Spleen (tissue), 13 donors: Measurements from ENCODE around the gene PDE6D. TPM values are rescaled to one million over a fixed set of nuclear protein-coding genes. Genes with fewer than 3 reads are reported as not detected.

ENCODE experiments used
- DNase-seq: peaks from one replicate; pipeline ENCODE4 v3.0.0-alpha.2; 2020
- H3K27ac ChIP-seq, 8 donors: fragments of 200-600 bp; sonication (generic) in 7 of 8; 1 replicate in 4 of 8; 2 replicates in 4 of 8; pipeline versions ENCODE4 v1.5.0 to v1.8.0; 2016 to 2021; ENCODE audit warnings: inconsistent platforms in 4 of 8, mild to moderate bottlenecking in 4 of 8, moderate library complexity in 1 of 8
- H3K27me3 ChIP-seq, 7 donors: fragments of 200-600 bp; sonication (generic) in 6 of 7; replicated peaks in 1 of 7; 1 replicate in 4 of 7; 2 replicates in 3 of 7; pipeline versions ENCODE4 v1.5.0 to v1.8.0; 2016 to 2021; ENCODE audit warnings: inconsistent platforms in 3 of 7, mild to moderate bottlenecking in 1 of 7
- H3K36me3 ChIP-seq, 6 donors: fragments of 200-600 bp; sonication (generic) in 5 of 6; 1 replicate in 4 of 6; 2 replicates in 2 of 6; pipeline versions ENCODE4 v1.5.0 to v1.8.0; 2016 to 2021; ENCODE audit warnings: inconsistent platforms in 2 of 6
- H3K4me1 ChIP-seq, 6 donors: fragments of 200-600 bp; sonication (generic) in 5 of 6; 1 replicate in 3 of 6; 2 replicates in 3 of 6; pipeline versions ENCODE4 v1.5.0 to v1.8.0; 2016 to 2021; ENCODE audit warnings: inconsistent platforms in 3 of 6
- H3K4me3 ChIP-seq, 8 donors: fragments of 200-600 bp; sonication (generic) in 7 of 8; 1 replicate in 4 of 8; 2 replicates in 4 of 8; pipeline versions ENCODE4 v1.5.0 to v1.8.0; 2016 to 2021; ENCODE audit warnings: inconsistent platforms in 4 of 8, mild to moderate bottlenecking in 4 of 8, moderate library complexity in 2 of 8
- H3K9me3 ChIP-seq, 8 donors: fragments of 200-600 bp; sonication (generic) in 7 of 8; 1 replicate in 4 of 8; 2 replicates in 4 of 8; pipeline versions ENCODE4 v1.5.0 to v1.8.0; 2016 to 2021; ENCODE audit warnings: inconsistent platforms in 4 of 8
- POLR2A ChIP-seq, 3 donors: fragments of 450-650 bp; IDR thresholded peaks; one replicate each; pipeline ENCODE4 v1.5.1; 2017; ENCODE audit warnings: antibody characterized with exemption in 3 of 3, mild to moderate bottlenecking in 1 of 3
- POLR2AphosphoS5 ChIP-seq, 3 donors: sonication (generic); formaldehyde crosslinking; IDR thresholded peaks; one replicate each; pipeline ENCODE4 v1.5.1; 2017; ENCODE audit warnings: antibody characterized with exemption in 3 of 3
- WGBS, 5 donors: extraction: QIAGEN DNeasy Blood & Tissue Kit in 3 of 5; methylation state at CpG; one replicate each; pipeline versions ENCODE4 v1.1.5 to v1.1.7; 2013 to 2018; 5-methylcytosine and 5-hydroxymethylcytosine counted together
- intact Hi-C: fragments of 100-400 bp; cut with DNase I; formaldehyde crosslinking; loops from one replicate; pipeline ENCODE4 v1.15.0; 2023; ENCODE audit warnings: low total_unique reads
- long read RNA-seq, 2 donors: transcript quantifications; one replicate each; lab custom pipeline, GENCODE V29; 2026
- polyA plus RNA-seq, 3 donors: library from polyadenylated mRNA; stranded (reverse); fragments of 200-250 nt; gene quantifications; one replicate each; pipeline ENCODE4 v1.2.1, GENCODE V29; 2013
- total RNA-seq, 7 donors: library from RNA; depleted of rRNA in 3 of 7; stranded (reverse); fragments of >200 nt in 3 of 7; fragmentation: NEBNext Ultra II Directional in 4 of 7; extraction: Animal tissue kit (Norgen Biotek cat#: 25700) in 4 of 7; gene quantifications; one replicate each; pipeline versions ENCODE4 v1.1.0 to v1.2.1, GENCODE V29; 2016 to 2021
- TF ChIP-seq, protein P1 (sequence below), 11 experiments: fragments of 200-600 bp in 7 of 11; fragments of 450-650 bp in 4 of 11; sonication (generic) in 4 of 11; IDR thresholded peaks in 8 of 11; conservative IDR thresholded peaks in 3 of 11; 1 replicate in 7 of 11; 2 replicates in 4 of 11; pipeline versions ENCODE4 v1.4.0 to v1.8.0; 2016 to 2021; ENCODE audit warnings: antibody characterized with exemption in 11 of 11, inconsistent platforms in 4 of 11, mild to moderate bottlenecking in 1 of 11
- donor health status: healthy with polysubstance abuse.
- donor health status: DM: no; HTN: no; CAD: no; lungs with moderate emphysema.
- donor health status: DM: no; HTN: no; CAD: no.
- donor health status: Bipolar disorder and iron deficiency.
- donor health status: healthy.
- donor health status: DM: no; HTN: no; CAD: no.
- donor health status: DM: yes; HTN: yes; CAD: no.

Gene PDE6D
- total RNA-seq: 10 to 100 TPM; 22.2 to 45.0 (median 28.3) TPM
- polyA plus RNA-seq: 10 to 100 TPM; 20.5 to 35.1 (median 33.8) TPM
- long read RNA-seq, donor 1, transcript PDE6D-201 (5 exons, 1,175 nt): major isoform, 8 of 9 reads
- long read RNA-seq, donor 1, partial matches to known transcripts: 0 of 9 reads
- long read RNA-seq, donor 1, other reads (novel, unspliced or antisense): 0 of 9 reads
- long read RNA-seq, donor 2, transcript PDE6D-201 (5 exons, 1,175 nt): major isoform, 7 of 8 reads
- long read RNA-seq, donor 2, partial matches to known transcripts: 0 of 8 reads
- long read RNA-seq, donor 2, other reads (novel, unspliced or antisense): 0 of 8 reads

DNA sequence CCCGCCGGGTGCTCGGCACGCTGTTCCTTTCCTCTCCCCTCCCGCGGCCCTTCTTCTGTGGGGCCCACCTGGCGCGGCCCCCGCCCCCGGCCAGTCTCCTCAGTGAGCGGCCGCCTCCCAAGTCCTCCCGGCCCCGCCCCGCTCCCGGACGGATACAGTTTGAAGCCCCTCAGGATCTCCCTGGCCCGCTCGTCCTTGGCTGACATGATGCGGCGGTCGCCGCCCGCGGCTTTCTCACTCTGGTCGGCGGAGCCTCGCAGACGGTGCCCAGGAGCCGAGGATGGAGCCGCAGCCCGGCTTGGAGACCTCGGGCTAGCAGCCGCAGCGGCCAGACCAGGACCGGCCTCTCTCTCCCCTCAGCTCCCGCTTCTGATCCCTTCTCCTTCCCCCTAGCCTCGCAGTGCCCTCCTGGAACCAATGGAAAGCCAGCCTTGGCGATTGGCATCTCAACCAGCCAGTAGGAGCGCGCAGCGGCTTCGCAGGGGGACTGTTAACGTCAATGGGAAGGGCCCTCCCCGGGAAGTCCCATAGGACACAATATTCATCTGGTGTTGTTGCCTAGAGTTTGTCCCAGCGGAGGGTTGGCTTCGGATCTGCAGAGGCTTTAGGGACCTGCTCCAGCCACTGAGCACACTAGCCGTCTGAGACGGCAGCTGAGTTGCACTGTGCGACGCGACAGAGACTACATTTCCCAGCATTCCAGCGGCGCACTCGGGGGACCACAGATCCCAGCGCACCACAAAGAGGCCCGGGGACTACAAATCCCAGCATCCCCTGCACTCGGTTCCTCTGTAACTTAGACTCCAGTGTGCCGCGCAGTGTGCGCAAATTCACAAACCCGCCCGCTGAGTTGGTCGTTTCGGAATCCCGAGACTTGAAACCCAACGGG is at the start of gene PDE6D:
Gene PDE6D, minus strand, starts transcription at position 374 of the 889 bp plus-strand sequence. Its CDS starts 168 bp downstream, at position 206.
- intact Hi-C loops: no loop called here
- H3K4me1 ChIP-seq: peaks cover 40 to 73% (median 58%) of the 10 kb centered on the region in 6 donors
- H3K27ac ChIP-seq: peak within 1 kb of the TSS; percentile 71 to 92 (median 88)
- H3K27me3 ChIP-seq: no peaks in the 10 kb centered on the region
- 0 to 1% (median 1%) methylated on average over 34 to 67 of the region's 67 CpGs for WGBS, 5 donors
- peak; percentile 94 to 98 (median 98) for TF ChIP-seq POLR2AphosphoS5 (IDR thresholded peaks at IDR 0.05)
- TF ChIP-seq POLR2A (IDR thresholded peaks at IDR 0.05): peak; percentile 46 to 90 (median 73)
- TF ChIP-seq, protein P1, sequence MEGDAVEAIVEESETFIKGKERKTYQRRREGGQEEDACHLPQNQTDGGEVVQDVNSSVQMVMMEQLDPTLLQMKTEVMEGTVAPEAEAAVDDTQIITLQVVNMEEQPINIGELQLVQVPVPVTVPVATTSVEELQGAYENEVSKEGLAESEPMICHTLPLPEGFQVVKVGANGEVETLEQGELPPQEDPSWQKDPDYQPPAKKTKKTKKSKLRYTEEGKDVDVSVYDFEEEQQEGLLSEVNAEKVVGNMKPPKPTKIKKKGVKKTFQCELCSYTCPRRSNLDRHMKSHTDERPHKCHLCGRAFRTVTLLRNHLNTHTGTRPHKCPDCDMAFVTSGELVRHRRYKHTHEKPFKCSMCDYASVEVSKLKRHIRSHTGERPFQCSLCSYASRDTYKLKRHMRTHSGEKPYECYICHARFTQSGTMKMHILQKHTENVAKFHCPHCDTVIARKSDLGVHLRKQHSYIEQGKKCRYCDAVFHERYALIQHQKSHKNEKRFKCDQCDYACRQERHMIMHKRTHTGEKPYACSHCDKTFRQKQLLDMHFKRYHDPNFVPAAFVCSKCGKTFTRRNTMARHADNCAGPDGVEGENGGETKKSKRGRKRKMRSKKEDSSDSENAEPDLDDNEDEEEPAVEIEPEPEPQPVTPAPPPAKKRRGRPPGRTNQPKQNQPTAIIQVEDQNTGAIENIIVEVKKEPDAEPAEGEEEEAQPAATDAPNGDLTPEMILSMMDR (IDR thresholded peaks at IDR 0.05 in 8 of 11, conservative IDR thresholded peaks at IDR 0.05 in 3 of 11): peak in 1 of 11 experiments; percentile 14
- H3K9me3 ChIP-seq: no peaks in the 10 kb centered on the region
- H3K4me3 ChIP-seq: peak within 1 kb of the TSS; percentile 64 to 98 (median 90)
- peaks cover 0 to 5% (median 0%) of the 10 kb centered on the region in 6 donors for H3K36me3 ChIP-seq
- peak; percentile 96 for DNase-seq

DNA sequence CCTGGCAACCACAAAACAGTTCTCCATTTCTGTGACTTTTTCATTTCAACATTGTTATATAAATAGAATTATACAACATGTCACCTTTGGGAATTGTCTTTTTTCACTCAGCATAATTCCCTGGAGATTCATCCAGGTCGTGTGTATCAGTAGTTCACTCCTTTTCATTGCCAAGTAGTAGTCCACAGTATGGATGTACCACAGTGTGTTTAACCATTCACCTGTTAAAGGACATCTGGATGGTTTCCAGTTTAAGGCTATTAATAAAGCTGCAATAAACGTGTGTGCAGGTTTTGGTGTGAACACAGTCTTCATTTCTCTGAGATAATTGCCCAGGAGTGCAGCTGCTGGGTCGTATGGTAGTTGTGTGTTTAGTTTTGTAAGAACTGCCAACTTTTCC is 40.8 kb upstream of the PDE6D start:
- H3K4me1 ChIP-seq: no peaks in the 10 kb centered on the region
- no peak for TF ChIP-seq POLR2AphosphoS5 (IDR thresholded peaks at IDR 0.05)
- no peak for TF ChIP-seq POLR2A (IDR thresholded peaks at IDR 0.05)
- TF ChIP-seq, protein P1 (IDR thresholded peaks at IDR 0.05 in 8 of 11, conservative IDR thresholded peaks at IDR 0.05 in 3 of 11): no peak
- peaks cover 0 to 6% (median 0%) of the 10 kb centered on the region in 8 donors for H3K9me3 ChIP-seq
- H3K36me3 ChIP-seq: no peaks in the 10 kb centered on the region
- no peaks in the 10 kb centered on the region for H3K27me3 ChIP-seq
- intact Hi-C loops: no loop called here
- H3K4me3 ChIP-seq: no peak overlapping the region
- H3K27ac ChIP-seq: no peak overlapping the region
- 57 to 63% (median 57%) methylated on average over 3 of the region's 3 CpGs for WGBS, 5 donors
- no peak for DNase-seq

DNA sequence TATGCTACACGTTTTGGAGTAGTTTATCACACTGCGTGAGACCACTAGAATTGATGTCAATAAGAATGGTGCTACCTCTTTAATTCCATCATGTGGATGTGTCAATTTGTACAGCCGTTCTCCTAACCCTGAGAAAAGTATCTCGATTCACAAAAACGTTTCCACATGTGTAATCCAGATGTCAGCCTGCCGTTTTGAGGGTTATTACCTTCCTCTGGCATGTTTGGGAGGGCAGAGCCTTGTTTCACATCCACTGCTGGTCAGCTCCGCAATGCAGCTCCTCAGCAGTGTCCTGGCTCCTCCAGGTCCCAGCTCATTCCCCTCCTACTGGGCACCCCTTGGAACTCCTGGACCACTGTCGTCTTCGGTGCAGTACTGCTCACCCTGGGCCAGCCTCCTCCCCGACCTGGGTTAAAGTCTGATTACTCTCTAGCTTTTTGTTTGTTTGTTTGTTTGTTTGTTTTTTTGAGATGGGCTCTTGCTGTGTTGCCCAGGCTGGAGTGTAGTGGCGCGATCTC is 39.8 kb upstream of the PDE6D start:
- no peak for DNase-seq
- no peak overlapping the region for H3K4me3 ChIP-seq
- no peak overlapping the region for H3K27ac ChIP-seq
- 78 to 84% (median 81%) methylated on average over 12 of the region's 12 CpGs for WGBS, 5 donors
- no peaks in the 10 kb centered on the region for H3K27me3 ChIP-seq
- intact Hi-C loops: no loop called here
- peaks cover 0 to 6% (median under 1%) of the 10 kb centered on the region in 8 donors for H3K9me3 ChIP-seq
- TF ChIP-seq POLR2A (IDR thresholded peaks at IDR 0.05) (no peak), POLR2AphosphoS5 (IDR thresholded peaks at IDR 0.05) (no peak)
- TF ChIP-seq, protein P1 (IDR thresholded peaks at IDR 0.05 in 8 of 11, conservative IDR thresholded peaks at IDR 0.05 in 3 of 11): no peak
- no peaks in the 10 kb centered on the region for H3K36me3 ChIP-seq
- no peaks in the 10 kb centered on the region for H3K4me1 ChIP-seq
